A549 treated with dexamethasone at 1 μM for 4 hours (cell line): ENCODE data around the gene ZFP90. TPM values are rescaled to one million over a fixed set of nuclear protein-coding genes. Genes with fewer than 3 reads are reported as not detected.

ENCODE experiments used
- total RNA-seq: library from RNA; stranded (reverse); fragments of 200-300 nt; extraction: Qiagen RNA extraction; gene quantifications from 5 replicates; pipeline ENCODE4 v1.2.3, GENCODE V29; 2022

The ZFP90 gene
- 6.9 to 10.9 TPM (median 10.1 TPM) in 5 replicates for total RNA-seq

GRCh38 chr16:68538880-68539701 lies at the start of gene ZFP90:
TSS of gene ZFP90 (plus strand) at chr16:68539291. CDS start at chr16:68539793, 502 bp downstream.

Other genes starting within 250 kb of the ZFP90 start
- gene SLC7A6OS, start 228.3 kb upstream of the ZFP90 start, total RNA-seq = 9.1 to 12.0 TPM (median 10.7 TPM) in 5 replicates
- 22.7 to 32.5 TPM (median 28.4 TPM) in 5 replicates for gene PRMT7, start 228.3 kb upstream of the ZFP90 start, total RNA-seq
- gene SMPD3, start 90.8 kb upstream of the ZFP90 start, total RNA-seq = 0.06 to 0.18 TPM (median 0.14 TPM) in 5 replicates
- gene CDH3, start 106.0 kb downstream of the ZFP90 start, total RNA-seq = 0.17 to 0.51 TPM (median 0.28 TPM) in 5 replicates
- 3.5 to 6.4 TPM (median 5.4 TPM) in 5 replicates for gene CDH1, start 198.0 kb downstream of the ZFP90 start, total RNA-seq